GM12878 (cell line): Measurements from ENCODE around the gene SEMA4D.

Source experiments
- CTCF ChIP-seq, 3 experiments: IDR thresholded peaks in 2 of 3; conservative IDR thresholded peaks in 1 of 3; 2 replicates each; pipeline ENCODE4 v1.5.1; 2011; ENCODE audit warnings: low read depth in 3 of 3, low read length in 3 of 3, mild to moderate bottlenecking in 3 of 3, control low read depth in 2 of 3, moderate library complexity in 2 of 3, inconsistent platforms in 1 of 3, mixed read lengths in 1 of 3; ENCODE audit not compliant: control insufficient read depth in 2 of 3, insufficient read depth in 1 of 3; ENCODE audit errors: extremely low read depth in 1 of 3
- EZH2 ChIP-seq: IDR thresholded peaks from 2 replicates; pipeline ENCODE4 v1.6.1; 2012; ENCODE audit warnings: low read depth, mild to moderate bottlenecking, control low read depth, inconsistent platforms, low read length, borderline replicate concordance; ENCODE audit not compliant: control insufficient read depth

- TF ChIP-seq EZH2: 0 out of 2 replicates have a peak, but pooled peaks have one; percentile 34
- no peak for TF ChIP-seq CTCF (IDR thresholded peaks at IDR 0.05 in 2 of 3, conservative IDR thresholded peaks at IDR 0.05 in 1 of 3; ENCODE audit: control insufficient read depth in 2 of 3, extremely low read depth in 1 of 3, insufficient read depth in 1 of 3, low read depth in 3 of 3, low read length in 3 of 3)
Measured at GRCh38 chr9:89498852-89499480, 1.1 kb upstream of the SEMA4D start.
